ENCODE measurements around the gene PRADC1.

Gene PRADC1

GRCh38 chr2:73258186-73258912 is 25.3 kb upstream of the PRADC1 start:
- TF ChIP-seq CTCF (IDR thresholded peaks at IDR 0.05; ENCODE audit: insufficient read depth, low read depth, low read length, missing control alignments) = no peak
- no peak for DNase-seq (ENCODE audit: low read depth)
- no peak overlapping the region for H3K4me3 ChIP-seq (ENCODE audit: low read depth, low read length)

DNA sequence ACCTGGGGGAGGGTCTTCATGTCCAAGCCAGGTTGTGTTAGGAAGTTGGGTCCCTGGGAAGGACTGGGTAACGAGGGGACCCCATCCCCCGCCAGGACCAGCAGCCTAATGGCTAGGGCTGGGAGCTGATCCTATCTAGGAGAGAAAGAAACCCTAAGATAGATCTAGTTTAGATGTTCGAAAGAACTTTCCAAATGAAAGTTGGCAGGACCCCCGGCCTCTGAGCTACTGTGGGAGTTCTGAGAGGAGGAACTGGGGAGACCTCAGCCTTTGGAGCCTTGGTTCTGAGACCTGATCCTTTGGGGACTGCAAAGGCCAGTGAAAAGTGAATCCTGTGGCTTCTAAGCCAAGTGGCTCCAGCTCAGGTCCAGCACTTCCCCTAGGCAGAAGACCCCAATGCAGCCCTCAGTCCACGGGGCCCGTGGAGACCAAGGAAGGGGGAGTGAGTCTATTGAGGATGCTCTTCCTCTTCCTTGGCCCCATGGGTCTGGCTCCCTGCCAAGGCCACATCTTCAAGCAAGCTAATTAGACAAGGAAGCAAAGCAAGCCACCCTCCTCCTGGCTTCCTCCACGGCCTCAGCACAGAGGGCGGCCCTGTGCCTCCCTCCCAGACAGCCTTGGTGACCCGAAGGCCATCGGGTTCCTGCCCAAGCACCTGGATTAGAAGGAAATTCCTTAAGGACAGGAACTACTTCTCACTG is 24.5 kb upstream of the PRADC1 start:
- H3K4me3 ChIP-seq (ENCODE audit: low read depth, low read length) = no peak overlapping the region
- no peak for DNase-seq (ENCODE audit: low read depth)
- TF ChIP-seq CTCF (IDR thresholded peaks at IDR 0.05; ENCODE audit: insufficient read depth, low read depth, low read length, missing control alignments) = no peak

- no peak overlapping the region for H3K4me3 ChIP-seq (ENCODE audit: low read depth, low read length)
- DNase-seq (ENCODE audit: low read depth) = no peak
- TF ChIP-seq CTCF (IDR thresholded peaks at IDR 0.05; ENCODE audit: insufficient read depth, low read depth, low read length, missing control alignments) = no peak
Measured at GRCh38 chr2:73257021-73257420, 24.0 kb upstream of the PRADC1 start.

GRCh38 chr2:73256618-73256922 is 23.5 kb upstream of the PRADC1 start:
- no peak overlapping the region for H3K4me3 ChIP-seq (ENCODE audit: low read depth, low read length)
- DNase-seq (ENCODE audit: low read depth) = no peak
- no peak for TF ChIP-seq CTCF (IDR thresholded peaks at IDR 0.05; ENCODE audit: insufficient read depth, low read depth, low read length, missing control alignments)

DNA sequence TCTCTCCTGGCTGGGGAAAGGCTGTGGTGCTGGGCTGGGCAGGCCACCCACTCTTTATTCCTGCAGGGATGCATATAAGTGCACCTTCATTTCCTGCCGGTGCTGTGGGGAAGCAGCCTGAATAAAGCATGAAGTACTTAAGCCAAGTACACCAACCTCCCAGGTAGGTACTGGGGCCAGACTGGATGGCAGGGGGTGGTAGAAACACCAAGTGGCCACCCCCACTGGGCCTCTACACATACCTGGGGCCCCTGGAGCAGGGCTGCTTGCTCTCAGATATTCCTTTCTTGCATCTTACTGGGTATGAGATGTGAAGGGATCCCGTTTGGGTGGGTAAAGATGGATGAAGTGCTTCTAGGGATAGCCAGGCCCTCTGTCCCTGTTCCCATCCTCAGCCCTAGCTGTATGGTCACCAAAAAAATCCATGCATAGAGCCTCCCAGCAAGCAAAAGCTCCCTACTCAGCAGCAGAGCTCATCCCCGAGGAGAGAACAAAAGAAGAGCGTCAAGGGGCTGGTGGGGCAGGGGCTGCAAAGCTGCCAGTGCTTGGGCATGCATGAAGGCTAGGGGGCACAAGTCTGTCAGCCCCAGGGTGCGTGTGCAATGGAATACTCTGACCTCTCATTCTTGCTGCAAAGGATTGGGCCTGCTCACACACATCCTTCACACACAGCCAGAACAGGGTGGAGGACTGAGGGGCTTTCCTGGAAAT is 23.0 kb upstream of the PRADC1 start:
- DNase-seq (ENCODE audit: low read depth) = no peak
- TF ChIP-seq CTCF (IDR thresholded peaks at IDR 0.05; ENCODE audit: insufficient read depth, low read depth, low read length, missing control alignments) = no peak
- no peak overlapping the region for H3K4me3 ChIP-seq (ENCODE audit: low read depth, low read length)

DNA sequence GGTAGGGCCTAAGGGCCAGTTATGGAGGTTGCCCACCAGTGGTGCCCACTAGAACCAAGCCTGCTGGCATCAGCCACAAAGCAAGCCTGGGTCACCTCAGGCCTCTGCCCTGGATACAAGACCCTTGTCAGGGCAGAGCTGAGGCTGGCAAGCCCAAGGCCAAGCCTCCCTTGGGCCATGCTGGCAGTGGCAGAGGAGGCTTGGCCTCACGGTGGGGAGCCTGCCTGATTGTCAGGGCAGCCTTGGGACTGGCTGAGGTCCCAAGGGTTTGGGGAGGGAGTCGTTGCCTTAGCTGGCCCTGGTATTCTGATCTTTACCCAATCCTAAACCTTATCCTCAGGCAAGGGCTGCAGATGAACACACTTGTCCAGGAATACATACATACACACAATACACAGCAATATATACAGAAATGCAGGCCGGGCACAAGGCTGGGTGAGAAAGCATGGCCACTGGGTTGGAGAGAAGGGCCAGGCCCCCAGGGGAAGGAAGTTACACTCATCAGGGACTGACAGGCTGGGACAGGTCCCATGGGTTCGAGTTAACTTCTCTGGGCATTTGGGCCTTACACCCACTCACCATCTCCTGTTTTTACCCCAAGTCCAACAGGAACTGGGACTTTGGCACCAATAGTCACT is 22.1 kb upstream of the PRADC1 start:
- no peak for DNase-seq (ENCODE audit: low read depth)
- H3K4me3 ChIP-seq (ENCODE audit: low read depth, low read length) = no peak overlapping the region
- TF ChIP-seq CTCF (IDR thresholded peaks at IDR 0.05; ENCODE audit: insufficient read depth, low read depth, low read length, missing control alignments) = no peak
